GM21576 (cell line): Measurements from ENCODE around the gene CYP4F3.
"Not testable (repeated sequence)": the region's sequence is repeated elsewhere in the genome, so short reads cannot be mapped to it uniquely, and the experiment has no call there.

Experiments
- ATAC-seq: cut with Tn5 transposase; IDR thresholded peaks from one replicate; pipeline ENCODE4 v1.9.1; 2021; ENCODE audit warnings: mild to moderate bottlenecking, moderate library complexity; ENCODE audit not compliant: unreplicated experiment

The CYP4F3 gene, protein sequence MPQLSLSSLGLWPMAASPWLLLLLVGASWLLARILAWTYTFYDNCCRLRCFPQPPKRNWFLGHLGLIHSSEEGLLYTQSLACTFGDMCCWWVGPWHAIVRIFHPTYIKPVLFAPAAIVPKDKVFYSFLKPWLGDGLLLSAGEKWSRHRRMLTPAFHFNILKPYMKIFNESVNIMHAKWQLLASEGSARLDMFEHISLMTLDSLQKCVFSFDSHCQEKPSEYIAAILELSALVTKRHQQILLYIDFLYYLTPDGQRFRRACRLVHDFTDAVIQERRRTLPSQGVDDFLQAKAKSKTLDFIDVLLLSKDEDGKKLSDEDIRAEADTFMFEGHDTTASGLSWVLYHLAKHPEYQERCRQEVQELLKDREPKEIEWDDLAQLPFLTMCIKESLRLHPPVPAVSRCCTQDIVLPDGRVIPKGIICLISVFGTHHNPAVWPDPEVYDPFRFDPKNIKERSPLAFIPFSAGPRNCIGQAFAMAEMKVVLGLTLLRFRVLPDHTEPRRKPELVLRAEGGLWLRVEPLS

GRCh38 chr19:15640294-15640903 is at the start of gene CYP4F3:
Gene CYP4F3, plus strand, starts transcription at chr19:15640897. Its CDS starts 519 bp downstream, at chr19:15641416.
- ATAC-seq: no peak

DNA sequence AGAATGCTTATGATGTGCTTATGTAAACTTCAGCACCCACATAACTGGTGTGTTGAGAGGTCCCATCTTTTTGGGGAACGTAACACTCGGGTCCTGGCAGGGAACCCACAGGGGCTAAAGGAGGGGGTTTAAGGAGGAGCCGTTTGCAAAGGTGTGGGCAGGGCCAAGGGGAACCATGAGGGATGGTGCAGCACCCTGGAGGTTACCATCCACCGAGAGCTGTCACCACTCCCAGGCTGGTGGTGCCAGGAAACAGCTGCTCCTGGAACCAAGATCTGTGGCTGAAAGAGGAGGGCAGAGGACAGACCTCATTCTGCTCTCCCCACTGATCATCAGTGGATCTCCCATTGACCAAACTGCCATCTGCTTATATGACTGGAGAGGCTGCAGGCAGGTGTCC is 48.9 kb upstream of the CYP4F3 start:
- no peak for ATAC-seq

GRCh38 chr19:15592506-15592905 is 48.2 kb upstream of the CYP4F3 start:
- not testable (repeated sequence) for ATAC-seq

DNA sequence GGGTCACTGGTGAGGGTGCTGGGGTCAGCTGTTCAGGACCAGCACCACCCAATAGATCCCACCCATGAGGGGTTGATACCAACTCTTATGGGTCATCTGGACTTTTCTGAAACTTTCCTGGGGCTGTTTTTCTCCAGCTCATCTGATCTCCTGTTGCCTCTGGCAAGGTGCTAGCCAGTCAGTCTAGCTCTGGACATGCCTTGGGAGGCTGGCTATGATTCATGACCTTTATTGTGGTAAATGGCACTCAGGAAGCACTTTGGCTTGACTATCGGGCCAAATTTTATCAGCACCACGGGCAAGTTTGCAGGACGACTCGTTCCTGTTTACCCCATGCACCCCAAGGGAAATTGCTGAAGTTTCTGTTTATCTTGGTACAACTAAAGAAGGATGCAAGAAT is 46.9 kb upstream of the CYP4F3 start:
- ATAC-seq: not testable (repeated sequence)

- ATAC-seq: no peak
These were observed 45.6 kb upstream of the CYP4F3 start for GRCh38 chr19:15595069-15595468.

GRCh38 chr19:15607978-15608925 is 32.4 kb upstream of the CYP4F3 start:
- not testable (repeated sequence) for ATAC-seq

DNA sequence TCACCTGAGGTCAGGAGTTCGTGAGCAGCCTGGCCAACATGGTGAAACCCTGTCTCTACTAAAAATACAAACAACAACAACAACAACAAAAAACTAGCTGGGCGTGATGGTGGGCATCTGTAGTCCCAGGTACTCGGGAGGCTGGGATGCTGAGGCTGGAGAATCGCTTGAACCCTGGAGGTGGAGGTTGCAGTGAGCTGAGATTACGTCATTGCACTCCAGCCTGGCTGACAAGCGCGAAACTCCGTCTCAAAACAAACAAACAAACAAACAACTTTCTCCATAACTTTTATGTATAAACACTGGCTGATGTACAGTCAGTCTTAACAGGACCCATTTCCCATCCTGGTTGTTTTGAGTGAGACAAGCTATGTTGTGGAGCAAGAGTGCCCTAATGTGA is 31.4 kb upstream of the CYP4F3 start:
- ATAC-seq: no peak

- ATAC-seq: no peak
These were observed 28.4 kb upstream of the CYP4F3 start for GRCh38 chr19:15612342-15612741.

GRCh38 chr19:15613338-15613737 is 27.4 kb upstream of the CYP4F3 start:
- no peak for ATAC-seq

DNA sequence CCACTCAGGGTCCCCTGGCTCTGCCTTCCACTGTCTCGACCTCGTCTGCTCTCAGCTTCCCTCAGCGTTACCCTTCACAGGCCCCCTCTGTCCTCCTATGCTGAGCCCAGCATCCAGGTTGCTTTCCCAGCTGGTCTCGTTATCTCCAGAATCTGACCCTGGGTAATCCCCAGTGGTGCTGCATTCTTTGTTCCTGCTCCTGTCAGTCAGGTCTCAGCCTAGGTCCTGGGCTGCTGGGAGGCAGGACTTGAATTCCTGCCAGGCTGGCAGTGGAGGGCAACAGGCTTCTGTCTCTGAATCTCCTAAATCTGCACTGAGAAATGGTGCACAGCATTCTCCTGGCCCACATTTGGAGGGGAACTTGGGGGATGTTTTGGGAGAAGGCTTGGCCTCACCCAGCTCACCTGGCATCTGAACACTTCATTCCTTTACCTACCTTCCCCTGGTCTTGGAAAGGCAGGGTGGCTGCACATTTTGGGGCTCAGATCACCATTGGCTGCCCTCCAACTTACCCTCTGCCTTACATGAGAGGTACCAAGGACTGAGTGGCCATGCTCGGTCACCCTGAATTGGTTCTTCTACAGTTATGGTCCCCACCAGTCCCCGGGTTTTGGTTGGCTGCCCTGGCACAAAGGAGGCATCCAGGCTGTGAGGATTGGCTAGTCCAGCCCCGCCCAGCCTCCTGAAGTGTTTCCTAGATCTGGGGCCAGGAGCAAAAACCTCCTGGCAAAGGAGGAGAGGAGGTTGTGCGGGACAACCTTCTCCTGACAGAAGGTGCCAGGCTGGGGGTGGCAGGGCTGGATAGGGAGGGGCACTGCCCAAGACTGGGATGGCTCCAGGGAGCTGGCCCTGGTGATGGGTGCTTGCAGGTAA is 26.0 kb upstream of the CYP4F3 start, which contains the start of gene CYP4F8:
CYP4F8 (plus strand) TSS at position 712 of the 873 bp plus-strand sequence. CDS start 399 bp downstream, outside the sequence.
- ATAC-seq: no peak

DNA sequence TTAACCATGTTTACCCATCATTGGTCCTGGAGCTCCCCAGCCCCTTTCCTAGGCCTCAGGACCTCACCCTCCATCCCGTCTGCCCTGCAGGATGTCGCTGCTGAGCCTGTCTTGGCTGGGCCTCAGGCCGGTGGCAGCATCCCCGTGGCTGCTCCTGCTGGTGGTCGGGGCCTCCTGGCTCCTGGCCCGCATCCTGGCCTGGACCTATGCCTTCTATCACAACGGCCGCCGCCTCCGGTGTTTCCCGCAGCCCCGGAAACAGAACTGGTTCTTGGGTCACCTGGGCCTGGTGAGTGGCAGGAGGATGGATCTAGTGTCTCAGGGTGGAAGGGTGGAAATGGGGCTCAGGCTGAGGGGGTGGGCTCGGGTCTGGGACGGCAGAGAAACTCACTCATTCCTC is 25.2 kb upstream of the CYP4F3 start:
- ATAC-seq: no peak

GRCh38 chr19:15616183-15616582 is 24.5 kb upstream of the CYP4F3 start:
- no peak for ATAC-seq

DNA sequence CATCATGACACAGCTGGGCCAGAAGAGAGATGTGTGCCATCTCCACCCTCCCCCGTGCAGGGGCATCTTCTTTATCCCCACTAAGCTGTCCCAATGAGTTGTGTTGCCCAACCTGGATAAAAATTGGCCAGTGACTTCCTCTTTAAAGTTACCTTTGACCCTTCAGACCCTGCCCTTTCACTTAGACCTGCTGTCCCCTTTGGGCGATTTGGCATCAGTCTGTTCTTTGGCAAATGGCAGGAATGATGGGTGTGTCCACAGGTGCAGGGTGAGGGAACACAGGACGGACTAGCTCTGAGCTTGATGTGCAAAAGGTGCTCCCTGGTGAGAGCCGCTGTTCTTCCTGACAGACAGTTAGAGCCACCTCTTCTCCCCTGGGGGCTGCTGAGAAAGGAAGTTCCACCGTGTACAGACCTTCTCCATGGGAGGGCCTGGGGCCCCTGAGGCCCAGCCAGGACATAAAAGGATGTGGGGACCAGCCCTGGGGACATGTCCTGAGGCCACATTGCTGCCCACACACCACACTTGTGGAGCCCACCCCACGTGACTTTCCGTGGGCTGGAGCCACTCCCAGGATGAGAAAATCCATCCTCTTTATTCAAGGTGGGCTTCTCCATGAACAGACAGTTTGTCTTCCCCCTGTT is 23.9 kb upstream of the CYP4F3 start:
- no peak for ATAC-seq

DNA sequence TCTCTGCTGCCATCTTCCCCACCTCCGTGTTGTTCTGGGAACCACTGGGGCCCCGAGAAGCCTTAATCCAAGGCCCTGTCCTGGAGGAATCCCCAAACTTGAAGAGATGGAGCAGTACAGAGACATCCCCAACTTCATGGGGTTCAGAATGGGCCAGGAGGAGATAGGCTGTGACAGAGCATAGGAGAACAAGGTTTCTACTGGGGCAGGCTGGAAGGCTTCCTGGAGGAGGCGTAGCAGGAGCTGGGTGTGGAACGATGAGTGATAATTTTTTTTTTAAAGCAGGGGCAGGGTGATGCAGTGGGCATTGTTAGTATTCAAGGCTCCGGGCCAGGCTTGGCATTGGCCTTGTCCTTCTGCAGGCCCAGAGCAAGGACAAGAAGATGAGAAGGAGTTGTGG is 22.4 kb upstream of the CYP4F3 start:
- ATAC-seq: no peak

GRCh38 chr19:15621801-15622200 is 18.9 kb upstream of the CYP4F3 start:
- ATAC-seq: no peak

GRCh38 chr19:15622991-15623390 is 17.7 kb upstream of the CYP4F3 start:
- ATAC-seq: no peak

GRCh38 chr19:15623711-15624318 is 16.9 kb upstream of the CYP4F3 start:
- ATAC-seq: no peak

DNA sequence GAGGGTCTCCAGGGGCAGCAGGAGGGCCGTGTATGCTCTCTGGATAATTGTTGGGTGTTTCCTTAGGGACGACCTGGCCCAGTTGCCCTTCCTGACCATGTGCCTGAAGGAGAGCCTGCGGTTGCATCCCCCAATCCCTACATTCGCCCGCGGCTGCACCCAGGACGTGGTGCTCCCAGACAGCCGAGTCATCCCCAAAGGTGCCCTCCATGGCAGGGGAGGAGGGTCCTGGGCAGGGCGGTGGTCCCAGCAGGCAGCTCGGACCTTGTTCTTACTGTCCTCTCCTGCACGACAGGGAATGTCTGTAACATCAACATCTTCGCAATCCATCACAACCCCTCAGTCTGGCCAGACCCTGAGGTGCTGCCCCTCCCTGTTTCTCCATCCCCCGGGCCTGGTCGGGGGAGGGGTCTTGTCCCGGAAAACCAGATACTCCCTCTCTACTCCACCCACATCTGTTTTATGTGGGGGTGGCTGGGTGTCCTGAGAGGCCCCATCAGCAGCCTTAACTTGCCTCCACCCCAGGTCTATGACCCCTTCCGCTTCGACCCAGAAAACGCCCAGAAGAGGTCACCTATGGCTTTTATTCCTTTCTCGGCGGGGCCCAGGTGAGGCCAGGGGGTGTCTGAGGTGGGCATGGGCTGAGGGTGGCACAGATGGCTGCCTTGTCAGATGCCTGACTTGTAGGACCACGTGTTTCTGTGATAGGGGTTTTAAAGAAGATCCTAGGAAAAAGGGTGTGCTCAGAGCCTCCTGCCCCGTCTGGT is 12.3 kb upstream of the CYP4F3 start:
- ATAC-seq: no peak
